C4-2B (cell line): Measurements from ENCODE around the gene VIM.

ENCODE experiments used
- CTCF ChIP-seq: fragments of 450-650 bp; conservative IDR thresholded peaks from 2 replicates; pipeline ENCODE4 v1.5.1; 2017; ENCODE audit warnings: mild to moderate bottlenecking
- ZFX ChIP-seq: fragments of 450-650 bp; IDR thresholded peaks from 2 replicates; pipeline ENCODE4 v1.6.1; 2017

GRCh38 chr10:17247210-17247609, 19.2 kb downstream of the VIM start:
- no peak for TF ChIP-seq CTCF
- TF ChIP-seq ZFX, result no peak
